PC-3 (cell line): ENCODE data around the gene LEKR1. TPM values are rescaled to one million over a fixed set of nuclear protein-coding genes. Genes with fewer than 3 reads are reported as not detected.

Experiments used
- ATAC-seq: fragments of 200-7000 bp; cut with Tn5 transposase; 2 replicates; pipeline ENCODE4 v1.9.1; 2020; ENCODE audit warnings: mild to moderate bottlenecking, moderate library complexity
- BruUV-seq: library from RNA; stranded (reverse); fragments of 400-500 nt; replicated peaks from 2 replicates; lab custom pipeline; 2021; lab: Mats Ljungman, UMichigan
- CTCF ChIA-PET: fragments of 300-600 bp; sonication (Branson Sonifier 250); formaldehyde crosslinking; loops from one replicate; lab custom pipeline; 2022; ENCODE audit warnings: antibody characterized with exemption; lab: Charles Lee
- POLR2A ChIA-PET: fragments of 300-600 bp; sonication (Branson Sonifier 250); formaldehyde crosslinking; loops from one replicate; lab custom pipeline; 2022; ENCODE audit warnings: antibody characterized with exemption; ENCODE audit not compliant: unreplicated experiment; lab: Charles Lee
- DNase-seq: peaks from one replicate; pipeline ENCODE4 v3.0.0-alpha.2; 2015
- H2AFZ ChIP-seq: fragments of 300-600 bp; sonication (generic); 2 replicates; pipeline ENCODE4 v1.6.0; 2016; ENCODE audit warnings: antibody characterized with exemption, low read length
- H3F3A ChIP-seq: fragments of 300-600 bp; sonication (generic); one replicate; pipeline ENCODE4 v1.6.0; 2017; ENCODE audit warnings: antibody characterized with exemption, low read length, control low read depth, mild to moderate bottlenecking; ENCODE audit not compliant: unreplicated experiment
- H3K27ac ChIP-seq: fragments of 300-600 bp; sonication (generic); 2 replicates; pipeline ENCODE4 v1.5.1; 2016; ENCODE audit warnings: mild to moderate bottlenecking, low read length
- H3K27me3 ChIP-seq: fragments of 300-600 bp; sonication (generic); 2 replicates; pipeline ENCODE4 v1.6.1; 2016; ENCODE audit warnings: low read length, mixed read lengths
- H3K36me3 ChIP-seq: fragments of 300-600 bp; sonication (generic); 2 replicates; pipeline ENCODE4 v1.6.1; 2016; ENCODE audit warnings: low read depth, mixed run types, low read length, mixed read lengths
- H3K4me1 ChIP-seq: fragments of 300-600 bp; sonication (generic); 2 replicates; pipeline ENCODE4 v1.5.1; 2016; ENCODE audit warnings: low read length; ENCODE audit not compliant: insufficient read depth
- H3K4me2 ChIP-seq: fragments of 300-600 bp; sonication (generic); 2 replicates; pipeline ENCODE4 v1.6.0; 2016; ENCODE audit warnings: low read length
- H3K4me3 ChIP-seq: fragments of 300-600 bp; sonication (generic); 2 replicates; pipeline ENCODE4 v1.5.1; 2016; ENCODE audit warnings: mild to moderate bottlenecking, low read length, mixed read lengths
- H3K79me2 ChIP-seq: fragments of 300-600 bp; sonication (generic); 2 replicates; pipeline ENCODE4 v1.6.1; 2017; ENCODE audit warnings: low read length, mixed read lengths
- H3K9ac ChIP-seq: fragments of 300-600 bp; sonication (generic); 2 replicates; pipeline ENCODE4 v1.6.0; 2016; ENCODE audit warnings: mild to moderate bottlenecking, low read length
- H3K9me2 ChIP-seq: fragments of 300-600 bp; sonication (generic); replicated peaks from 2 replicates; pipeline ENCODE4 v1.6.1; 2016; ENCODE audit warnings: mixed run types, low read length, mixed read lengths
- H3K9me3 ChIP-seq: fragments of 300-600 bp; sonication (generic); 2 replicates; pipeline ENCODE4 v1.6.1; 2016; ENCODE audit warnings: low read length, mixed read lengths
- H4K20me1 ChIP-seq: fragments of 300-600 bp; sonication (generic); 2 replicates; pipeline ENCODE4 v1.6.1; 2016; ENCODE audit warnings: low read length, mixed read lengths
- CTCF ChIP-seq: fragments of 300-600 bp; sonication (generic); conservative IDR thresholded peaks from 2 replicates; pipeline ENCODE4 v1.5.1; 2017; ENCODE audit warnings: antibody characterized with exemption, low read depth, mild to moderate bottlenecking, low read length
- EZH2 ChIP-seq: fragments of 300-600 bp; sonication (generic); IDR thresholded peaks from one replicate; pipeline ENCODE4 v1.6.1; 2017; ENCODE audit warnings: antibody characterized with exemption, mild to moderate bottlenecking, low read length; ENCODE audit not compliant: unreplicated experiment
- EZH2phosphoT487 ChIP-seq: fragments of 300-600 bp; sonication (generic); IDR thresholded peaks from 2 replicates; pipeline ENCODE4 v1.6.1; 2018; ENCODE audit warnings: mild to moderate bottlenecking, antibody characterized with exemption, low read length, borderline replicate concordance
- intact Hi-C: fragments of 100-400 bp; cut with micrococcal nuclease; formaldehyde crosslinking; loops from 2 replicates; pipeline ENCODE4 v1.9.0; 2023
- total RNA-seq: library from RNA; depleted of rRNA; stranded (reverse); fragments of >200 nt; gene quantifications from 2 replicates; pipeline ENCODE4 v1.2.3, GENCODE V29; 2014

LEKR1 gene
- total RNA-seq, 1 experiment from 2014 or later, result 0.15 TPM

GRCh38 chr3:156831006-156831405 lies 4.9 kb downstream of the LEKR1 start:
- no peak overlapping the region for H3K4me3 ChIP-seq
- no peak for DNase-seq
- no peak overlapping the region for H3K9ac ChIP-seq
- no peaks in the 10 kb centered on the region for H3K9me2 ChIP-seq
- H3K27me3 ChIP-seq, result no peaks in the 10 kb centered on the region
- H3K36me3 ChIP-seq, result no peaks in the 10 kb centered on the region
- H4K20me1 ChIP-seq, result no peaks in the 10 kb centered on the region
- H2AFZ ChIP-seq, result no peak overlapping the region
- no TSS peak for BruUV-seq
- intact Hi-C loops, result no loop called here
- peaks cover 16% of the 10 kb centered on the region for H3K4me1 ChIP-seq
- H3K27ac ChIP-seq, result no peak overlapping the region
- no peak for ATAC-seq
- POLR2A ChIA-PET, result no interaction called here
- H3K79me2 ChIP-seq, result 0 out of 2 replicates have a peak, but pooled peaks cover under 1% of the 10 kb centered on the region
- H3K9me3 ChIP-seq, result no peaks in the 10 kb centered on the region
- H3K4me2 ChIP-seq, result no peak overlapping the region
- H3F3A ChIP-seq, result no peaks in the 10 kb centered on the region
- CTCF ChIA-PET, result no interaction called here
- no peak for TF ChIP-seq CTCF
- TF ChIP-seq EZH2, result no peak

- Histone ChIP-seq H3F3A (no peaks in the 10 kb centered on the region), H3K4me2 (no peak overlapping the region), H3K36me3 (no peaks in the 10 kb centered on the region), H3K4me3 (no peak overlapping the region), H3K27me3 (no peaks in the 10 kb centered on the region), H3K9ac (no peak overlapping the region), H3K9me3 (no peaks in the 10 kb centered on the region), H3K4me1 (0 out of 2 replicates have a peak, but pooled peaks cover 6% of the 10 kb centered on the region), H3K27ac (no peak overlapping the region), H2AFZ (no peak overlapping the region), H3K9me2 (no peaks in the 10 kb centered on the region), H3K79me2 (no peaks in the 10 kb centered on the region), H4K20me1 (no peaks in the 10 kb centered on the region)
- BruUV-seq, result no TSS peak
- TF ChIP-seq EZH2phosphoT487 (no peak), EZH2 (no peak), CTCF (no peak)
- ATAC-seq (peak; percentile 37; the same call in 1 of the 2 replicates), DNase-seq (no peak)
- intact Hi-C loops, result no loop called here
- POLR2A ChIA-PET, result no interaction called here
- CTCF ChIA-PET, result no interaction called here
Measured at GRCh38 chr3:156834435-156834834, 8.3 kb downstream of the LEKR1 start.

GRCh38 chr3:156834962-156835535 lies 8.9 kb downstream of the LEKR1 start:
- ChIA-PET POLR2A (no interaction called here), CTCF (no interaction called here)
- H3F3A ChIP-seq, result no peaks in the 10 kb centered on the region
- BruUV-seq, result no TSS peak
- intact Hi-C loops, result no loop called here
- no peak overlapping the region for H3K4me3 ChIP-seq
- no peaks in the 10 kb centered on the region for H3K79me2 ChIP-seq
- no peak for DNase-seq
- H2AFZ ChIP-seq, result no peak overlapping the region
- no peak for ATAC-seq
- H3K27me3 ChIP-seq, result no peaks in the 10 kb centered on the region
- no peaks in the 10 kb centered on the region for H3K36me3 ChIP-seq
- no peak overlapping the region for H3K4me2 ChIP-seq
- TF ChIP-seq EZH2phosphoT487 (no peak), CTCF (no peak), EZH2 (no peak)
- 0 out of 2 replicates have a peak, but pooled peaks cover 6% of the 10 kb centered on the region for H3K4me1 ChIP-seq
- no peaks in the 10 kb centered on the region for H3K9me3 ChIP-seq
- H3K9ac ChIP-seq, result no peak overlapping the region
- H3K9me2 ChIP-seq, result no peaks in the 10 kb centered on the region
- no peak overlapping the region for H3K27ac ChIP-seq
- H4K20me1 ChIP-seq, result no peaks in the 10 kb centered on the region
